NCI-H1930 (cell line): Measurements from ENCODE around the gene TPT1.
"Not testable (repeated sequence)": the region's sequence is repeated elsewhere in the genome, so short reads cannot be mapped to it uniquely, and the experiment has no call there.

Experiments
- DNase-seq, 2 experiments: peaks; one replicate each; lab custom pipeline; 2025; lab: John Stamatoyannopoulos, UW

Gene TPT1

GRCh38 chr13:45341034-45341798, at the start of gene TPT1:
Gene TPT1, minus strand, starts transcription at chr13:45341183. Its CDS starts 114 bp downstream, at chr13:45341069.
- DNase-seq, result peak; percentile 99

GRCh38 chr13:45390348-45390747, 49.4 kb upstream of the TPT1 start:
- DNase-seq, result not testable (repeated sequence)

GRCh38 chr13:45388664-45389063, 47.7 kb upstream of the TPT1 start:
- no peak for DNase-seq

GRCh38 chr13:45386892-45387575, 46.1 kb upstream of the TPT1 start:
- DNase-seq, result not testable (repeated sequence)

- DNase-seq, result no peak
These were observed 45.0 kb upstream of the TPT1 start for GRCh38 chr13:45385907-45386553.

- DNase-seq, result no peak
These were observed 44.3 kb upstream of the TPT1 start for GRCh38 chr13:45385320-45385719.

- no peak for DNase-seq
These were observed 43.6 kb upstream of the TPT1 start for GRCh38 chr13:45384474-45385174.

- not testable (repeated sequence) for DNase-seq
These were observed 41.8 kb upstream of the TPT1 start for GRCh38 chr13:45382739-45383138.

GRCh38 chr13:45381196-45381595, 40.2 kb upstream of the TPT1 start:
- DNase-seq, result no peak

- DNase-seq, result not testable (repeated sequence)
These were observed 39.7 kb upstream of the TPT1 start for GRCh38 chr13:45380708-45381107.

GRCh38 chr13:45379516-45379915, 38.5 kb upstream of the TPT1 start:
- DNase-seq, result not testable (repeated sequence)

- DNase-seq, result not testable (repeated sequence)
These were observed 37.8 kb upstream of the TPT1 start for GRCh38 chr13:45378786-45379185.

GRCh38 chr13:45377314-45377713, 36.3 kb upstream of the TPT1 start:
- DNase-seq, result not testable (repeated sequence)

GRCh38 chr13:45376651-45377050, 35.7 kb upstream of the TPT1 start:
- not testable (repeated sequence) for DNase-seq

- DNase-seq, result no peak
These were observed 33.9 kb upstream of the TPT1 start for GRCh38 chr13:45374917-45375316.

- no peak for DNase-seq
These were observed 32.2 kb upstream of the TPT1 start for GRCh38 chr13:45373162-45373547.

- no peak for DNase-seq
These were observed 31.5 kb upstream of the TPT1 start for GRCh38 chr13:45372189-45373161.

GRCh38 chr13:45370922-45371406, 30.0 kb upstream of the TPT1 start:
- DNase-seq, result no peak

- DNase-seq, result no peak
These were observed 28.1 kb upstream of the TPT1 start for GRCh38 chr13:45369116-45369515.

GRCh38 chr13:45368571-45368970, 27.6 kb upstream of the TPT1 start:
- no peak for DNase-seq

GRCh38 chr13:45368005-45368404, 27.0 kb upstream of the TPT1 start:
- no peak for DNase-seq
